GM21723 (cell line): ENCODE measurements around the gene UBE2Q1.
"Not testable (repeated sequence)": the region's sequence is repeated elsewhere in the genome, so short reads cannot be mapped to it uniquely, and the experiment has no call there.

Source experiments
- ATAC-seq: cut with Tn5 transposase; IDR thresholded peaks from one replicate; pipeline ENCODE4 v1.9.1; 2021; ENCODE audit warnings: mild to moderate bottlenecking, moderate library complexity; ENCODE audit not compliant: unreplicated experiment

Gene UBE2Q1

GRCh38 chr1:154551474-154551873 is 7.0 kb downstream of the UBE2Q1 start:
- ATAC-seq = no peak

- ATAC-seq = no peak
These were observed 7.8 kb downstream of the UBE2Q1 start for GRCh38 chr1:154550657-154551056.

- no peak for ATAC-seq
These were observed 8.4 kb downstream of the UBE2Q1 start for GRCh38 chr1:154550070-154550469.

GRCh38 chr1:154549202-154549770 is 9.2 kb downstream of the UBE2Q1 start:
- no peak for ATAC-seq

- no peak for ATAC-seq
These were observed 10.4 kb downstream of the UBE2Q1 start for GRCh38 chr1:154548028-154548427.

GRCh38 chr1:154547105-154547732 is 11.2 kb downstream of the UBE2Q1 start:
- no peak for ATAC-seq

- no peak for ATAC-seq
These were observed 12.0 kb downstream of the UBE2Q1 start for GRCh38 chr1:154546264-154547063.

GRCh38 chr1:154541231-154541630 is 17.2 kb downstream of the UBE2Q1 start:
- ATAC-seq = no peak

- ATAC-seq = no peak
These were observed 18.7 kb downstream of the UBE2Q1 start for GRCh38 chr1:154539486-154540483.

GRCh38 chr1:154536570-154536969 is 21.9 kb downstream of the UBE2Q1 start:
- no peak for ATAC-seq

GRCh38 chr1:154533952-154534844 is 24.3 kb downstream of the UBE2Q1 start:
- ATAC-seq = no peak

- not testable (repeated sequence) for ATAC-seq
These were observed 26.5 kb downstream of the UBE2Q1 start for GRCh38 chr1:154531950-154532349.

GRCh38 chr1:154529308-154529707 is 29.2 kb downstream of the UBE2Q1 start:
- ATAC-seq = no peak

GRCh38 chr1:154527192-154527591 is 31.3 kb downstream of the UBE2Q1 start:
- no peak for ATAC-seq

- ATAC-seq = no peak
These were observed 33.6 kb downstream of the UBE2Q1 start for GRCh38 chr1:154524881-154525280.

GRCh38 chr1:154521695-154522094 is 36.8 kb downstream of the UBE2Q1 start:
- ATAC-seq = no peak

GRCh38 chr1:154520333-154520732 is 38.1 kb downstream of the UBE2Q1 start:
- ATAC-seq = no peak

- ATAC-seq = no peak
These were observed 38.9 kb downstream of the UBE2Q1 start for GRCh38 chr1:154519591-154519991.

GRCh38 chr1:154517661-154518060 is 40.8 kb downstream of the UBE2Q1 start:
- no peak for ATAC-seq

GRCh38 chr1:154514066-154514553 is 44.4 kb downstream of the UBE2Q1 start:
- ATAC-seq = no peak
